Lung (tissue), 12 donors: ENCODE data around the gene XPR1. TPM values are rescaled to one million over a fixed set of nuclear protein-coding genes. Genes with fewer than 3 reads are reported as not detected.

ENCODE experiments used
- ATAC-seq: fragments of 200-7000 bp; cut with Tn5 transposase; one replicate; pipeline ENCODE4 v1.9.1; 2020; ENCODE audit warnings: moderate number of reproducible peaks; ENCODE audit not compliant: insufficient read depth, low FRiP score
- DNase-seq, 3 donors: peaks; one replicate each; pipeline ENCODE4 v3.0.0-alpha.2; 2013 to 2017
- H3K27ac ChIP-seq, 2 donors: one replicate each; pipeline ENCODE4 v1.5.1; 2013; ENCODE audit warnings: mild to moderate bottlenecking in 2 of 2, moderate library complexity in 2 of 2, control low read depth in 1 of 2, inconsistent platforms in 1 of 2, low read depth in 1 of 2, low read length in 1 of 2
- H3K27me3 ChIP-seq, 3 donors: one replicate each; pipeline ENCODE4 v1.5.1; 2013; ENCODE audit warnings: low read length in 2 of 3; ENCODE audit not compliant: control insufficient read depth in 3 of 3, insufficient read depth in 3 of 3
- H3K36me3 ChIP-seq, 4 donors: one replicate each; pipeline ENCODE4 v1.5.1; 2013; ENCODE audit warnings: low read length in 4 of 4, mild to moderate bottlenecking in 1 of 4, moderate library complexity in 1 of 4; ENCODE audit not compliant: control insufficient read depth in 4 of 4, insufficient read depth in 4 of 4
- H3K4me1 ChIP-seq, 5 donors: one replicate each; pipeline ENCODE4 v1.5.1; 2013; ENCODE audit warnings: low read length in 5 of 5, mild to moderate bottlenecking in 2 of 5, moderate library complexity in 1 of 5; ENCODE audit not compliant: control insufficient read depth in 5 of 5, insufficient read depth in 5 of 5
- H3K4me3 ChIP-seq: one replicate; pipeline ENCODE4 v1.5.1; 2013; ENCODE audit warnings: mild to moderate bottlenecking, control low read depth, moderate library complexity
- H3K9ac ChIP-seq, 2 donors: one replicate each; pipeline ENCODE4 v1.5.1; 2013; ENCODE audit warnings: low read length in 2 of 2, control low read depth in 1 of 2; ENCODE audit not compliant: insufficient read depth in 1 of 2
- H3K9me3 ChIP-seq, 4 donors: one replicate each; pipeline ENCODE4 v1.5.1; 2013; ENCODE audit warnings: low read length in 3 of 4, mild to moderate bottlenecking in 1 of 4, moderate library complexity in 1 of 4; ENCODE audit not compliant: control insufficient read depth in 4 of 4, insufficient read depth in 3 of 4
- CTCF ChIP-seq: IDR thresholded peaks from 2 replicates; pipeline ENCODE4 v1.5.1; 2012; ENCODE audit warnings: mild to moderate bottlenecking; ENCODE audit errors: control extremely low read depth, extremely low read depth
- WGBS, 2 donors: extraction: QIAGEN DNeasy Blood & Tissue Kit; methylation state at CpG; one replicate each; pipeline ENCODE4 v1.1.7; 2013; 5-methylcytosine and 5-hydroxymethylcytosine counted together
- polyA plus RNA-seq, 2 donors: library from polyadenylated mRNA; stranded (reverse); fragments of 200-250 nt; gene quantifications; one replicate each; pipeline ENCODE4 v1.2.1, GENCODE V29; 2013
- total RNA-seq, 2 donors: library from RNA; depleted of rRNA in 1 of 2; stranded (reverse); fragments of >200 nt in 1 of 2; gene quantifications; one replicate each; pipeline ENCODE4 v1.2.1, GENCODE V29; 2014 to 2021
- donor health status: control.
- donor health status: control.
- donor health status: Bipolar disorder and iron deficiency.
- donor health status: healthy.
- donor health status: DM: yes; HTN: yes; CAD: no.

Gene XPR1
- total and polyA plus RNA-seq, 4 donors = 7.4 to 44.0 (median 21.9) TPM

GRCh38 chr1:180606155-180606554 lies 25.7 kb upstream of the XPR1 start:
- 78 to 89% methylated on average over 2 of the region's 2 CpGs for WGBS, 2 donors
- no peak for TF ChIP-seq CTCF
- no peaks in the 10 kb centered on the region for H3K36me3 ChIP-seq

GRCh38 chr1:180609643-180610555 lies 21.9 kb upstream of the XPR1 start:
- Histone ChIP-seq H3K4me3 (no peak overlapping the region), H3K9me3 (no peaks in the 10 kb centered on the region), H3K4me1 (peaks cover 0 to 25% (median 1%) of the 10 kb centered on the region in 5 donors), H3K36me3 (no peaks in the 10 kb centered on the region), H3K27me3 (no peaks in the 10 kb centered on the region), H3K9ac (no peak overlapping the region), H3K27ac (peak overlapping the region in 1 of 2 donors; percentile 70)
- DNase-seq (peak in 2 of 3 donors; percentile 53 to 87), ATAC-seq (peak; percentile 12)
- no peak for TF ChIP-seq CTCF
- WGBS, 2 donors = 64 to 67% methylated on average over 7 of the region's 7 CpGs

More at GRCh38 chr1:180606155-180606554, 25.7 kb upstream of the XPR1 start:
- no peaks in the 10 kb centered on the region for H3K9me3 ChIP-seq
- ATAC-seq (no peak), DNase-seq (no peak)
- H3K4me1 ChIP-seq = peaks cover 0 to 12% (median 4%) of the 10 kb centered on the region in 5 donors
- H3K9ac ChIP-seq = no peak overlapping the region
- no peak overlapping the region for H3K4me3 ChIP-seq
- no peak overlapping the region for H3K27ac ChIP-seq
- H3K27me3 ChIP-seq = no peaks in the 10 kb centered on the region

GRCh38 chr1:180610556-180611015 lies 21.2 kb upstream of the XPR1 start:
- 84 to 91% methylated on average over 3 of the region's 3 CpGs for WGBS, 2 donors
- H3K4me1 ChIP-seq = peaks cover 0 to 32% (median 1%) of the 10 kb centered on the region in 5 donors
- H3K9me3 ChIP-seq = no peaks in the 10 kb centered on the region
- H3K36me3 ChIP-seq = no peaks in the 10 kb centered on the region
- no peak overlapping the region for H3K4me3 ChIP-seq
- no peak for DNase-seq
- peak overlapping the region in 1 of 2 donors; percentile 49 for H3K27ac ChIP-seq
- H3K9ac ChIP-seq = no peak overlapping the region
- no peaks in the 10 kb centered on the region for H3K27me3 ChIP-seq
- TF ChIP-seq CTCF = no peak
- no peak for ATAC-seq
